ENCODE data around the gene WDR70. TPM values are rescaled to one million over a fixed set of nuclear protein-coding genes. Genes with fewer than 3 reads are reported as not detected.

WDR70 gene
- total RNA-seq, 4 donors from 2014 or later: 24.7 to 200 (median 29.9) TPM

DNA sequence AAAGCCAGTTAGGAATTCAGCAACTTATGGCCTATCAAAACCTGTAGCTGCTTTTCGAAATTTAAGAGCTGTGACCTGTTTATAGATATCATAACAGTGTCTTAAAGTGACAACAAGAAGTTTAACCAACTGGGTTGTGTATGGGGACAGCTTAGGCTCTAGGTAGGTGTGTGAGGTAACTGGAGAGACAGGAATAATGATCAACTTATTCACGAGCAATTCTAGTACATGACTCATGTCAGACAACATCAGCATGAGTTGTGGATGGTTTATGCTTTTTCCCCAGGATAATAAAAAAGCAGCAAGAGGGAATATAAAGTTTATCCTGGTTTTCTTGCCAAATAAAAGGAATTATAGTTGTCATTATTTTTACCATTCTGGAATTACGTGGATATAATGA is 372.1 kb downstream of the WDR70 start:
- WGBS, 2 donors (ENCODE audit: low coverage in 1 of 2): 58 to 63% methylated on average over 3 of the region's 3 CpGs
- H3K36me3 ChIP-seq: no peaks in the 10 kb centered on the region
- no peak overlapping the region for H3K27ac ChIP-seq
- no peak overlapping the region for H3K4me3 ChIP-seq
- in situ Hi-C loops (cut with MboI; ENCODE audit: low pct_ligation_motif_present in 1 of 4, low pct_unique_long_range_greater_than_20kb in 1 of 4, low sequenced_read_pairs in 3 of 4): no loop called here
- no peaks in the 10 kb centered on the region for H3K27me3 ChIP-seq
- DNase-seq: no peak
- intact Hi-C loops (cut with DNase I; ENCODE audit: low total_unique reads): no loop called here
- no peak for TF ChIP-seq POLR2AphosphoS5 (IDR thresholded peaks at IDR 0.05)
- no peak for TF ChIP-seq POLR2A (IDR thresholded peaks at IDR 0.05)
- TF ChIP-seq EP300 (IDR thresholded peaks at IDR 0.05; ENCODE audit: low read depth): no peak
- TF ChIP-seq CTCF (IDR thresholded peaks at IDR 0.05): no peak
- H3K4me1 ChIP-seq: no peaks in the 10 kb centered on the region
- no peaks in the 10 kb centered on the region for H3K9me3 ChIP-seq

- Histone ChIP-seq H3K4me3 (no peak overlapping the region), H3K27ac (no peak overlapping the region), H3K36me3 (no peaks in the 10 kb centered on the region), H3K9me3 (peaks cover 0 to 3% of the 10 kb centered on the region in 2 donors), H3K27me3 (no peaks in the 10 kb centered on the region), H3K4me1 (no peaks in the 10 kb centered on the region)
- 90 to 92% methylated on average over 4 of the region's 4 CpGs for WGBS, 2 donors (ENCODE audit: low coverage in 1 of 2)
- TF ChIP-seq POLR2AphosphoS5 (IDR thresholded peaks at IDR 0.05): no peak
- intact Hi-C loops (cut with DNase I; ENCODE audit: low total_unique reads) (no loop called here), in situ Hi-C loops (cut with MboI; ENCODE audit: low pct_ligation_motif_present in 1 of 4, low pct_unique_long_range_greater_than_20kb in 1 of 4, low sequenced_read_pairs in 3 of 4) (no loop called here)
- DNase-seq: no peak
These were observed 375.9 kb downstream of the WDR70 start for GRCh38 chr5:37754976-37755375.

- in situ Hi-C loops (cut with MboI; ENCODE audit: low pct_ligation_motif_present in 1 of 4, low pct_unique_long_range_greater_than_20kb in 1 of 4, low sequenced_read_pairs in 3 of 4): no loop called here
- Histone ChIP-seq H3K4me1 (no peaks in the 10 kb centered on the region), H3K27me3 (no peaks in the 10 kb centered on the region), H3K4me3 (no peak overlapping the region), H3K27ac (no peak overlapping the region), H3K36me3 (no peaks in the 10 kb centered on the region), H3K9me3 (peaks cover 0 to 3% of the 10 kb centered on the region in 2 donors)
- no peak for DNase-seq
- 79 to 94% methylated on average over 4 of the region's 4 CpGs for WGBS, 2 donors (ENCODE audit: low coverage in 1 of 2)
- no peak for TF ChIP-seq POLR2A (IDR thresholded peaks at IDR 0.05)
- no peak for TF ChIP-seq EP300 (IDR thresholded peaks at IDR 0.05; ENCODE audit: low read depth)
- no peak for TF ChIP-seq POLR2AphosphoS5 (IDR thresholded peaks at IDR 0.05)
- TF ChIP-seq CTCF (IDR thresholded peaks at IDR 0.05): no peak
- intact Hi-C loops (cut with DNase I; ENCODE audit: low total_unique reads): no loop called here
These were observed 376.5 kb downstream of the WDR70 start for GRCh38 chr5:37755581-37755980.

GRCh38 chr5:37756248-37756647 is 377.1 kb downstream of the WDR70 start:
- Histone ChIP-seq H3K4me3 (no peak overlapping the region), H3K27ac (no peak overlapping the region), H3K27me3 (no peaks in the 10 kb centered on the region), H3K4me1 (no peaks in the 10 kb centered on the region), H3K9me3 (peaks cover 0 to 3% of the 10 kb centered on the region in 2 donors), H3K36me3 (no peaks in the 10 kb centered on the region)
- in situ Hi-C loops (cut with MboI; ENCODE audit: low pct_ligation_motif_present in 1 of 4, low pct_unique_long_range_greater_than_20kb in 1 of 4, low sequenced_read_pairs in 3 of 4): no loop called here
- no peak for DNase-seq
- intact Hi-C loops (cut with DNase I; ENCODE audit: low total_unique reads): no loop called here
- no peak for TF ChIP-seq CTCF (IDR thresholded peaks at IDR 0.05)
- no peak for TF ChIP-seq POLR2AphosphoS5 (IDR thresholded peaks at IDR 0.05)
- TF ChIP-seq POLR2A (IDR thresholded peaks at IDR 0.05): no peak
- TF ChIP-seq EP300 (IDR thresholded peaks at IDR 0.05; ENCODE audit: low read depth): no peak

DNA sequence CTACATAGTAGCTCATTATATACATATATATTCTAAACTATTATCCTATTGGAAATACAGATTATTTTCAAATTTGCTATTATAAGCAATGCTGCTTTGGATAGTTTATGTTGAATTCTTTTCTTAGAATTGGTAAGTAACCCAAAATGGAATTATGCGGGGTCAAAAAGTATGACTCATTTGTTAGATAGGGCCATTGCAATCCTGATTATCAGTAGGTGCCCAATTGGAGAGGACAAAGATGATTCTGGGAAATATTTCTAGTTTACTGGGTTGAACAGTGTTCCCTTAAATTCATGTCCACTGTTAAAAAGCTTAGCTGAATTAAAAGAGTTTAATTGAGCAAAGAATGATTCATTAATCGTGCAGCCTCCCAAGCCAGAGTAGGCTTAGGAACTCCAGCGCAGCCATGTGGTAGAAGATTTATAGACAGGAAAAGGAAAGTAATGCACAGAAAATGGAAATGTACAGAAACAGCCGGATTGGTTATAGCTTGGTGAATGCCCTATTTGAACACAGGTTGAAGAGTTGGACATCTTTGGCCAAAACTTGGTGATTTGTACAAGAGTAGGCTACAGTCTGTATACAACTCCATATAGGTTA is 379.0 kb downstream of the WDR70 start:
- Histone ChIP-seq H3K27ac (no peak overlapping the region), H3K4me1 (no peaks in the 10 kb centered on the region), H3K4me3 (no peak overlapping the region), H3K36me3 (no peaks in the 10 kb centered on the region), H3K27me3 (no peaks in the 10 kb centered on the region), H3K9me3 (peaks cover 0 to 3% of the 10 kb centered on the region in 2 donors)
- in situ Hi-C loops (cut with MboI; ENCODE audit: low pct_ligation_motif_present in 1 of 4, low pct_unique_long_range_greater_than_20kb in 1 of 4, low sequenced_read_pairs in 3 of 4): no loop called here
- WGBS, 2 donors (ENCODE audit: low coverage in 1 of 2): 94% methylated on average over 4 of the region's 4 CpGs
- intact Hi-C loops (cut with DNase I; ENCODE audit: low total_unique reads): no loop called here
- DNase-seq: no peak
- TF ChIP-seq POLR2AphosphoS5 (IDR thresholded peaks at IDR 0.05) (no peak), EP300 (IDR thresholded peaks at IDR 0.05; ENCODE audit: low read depth) (no peak), POLR2A (IDR thresholded peaks at IDR 0.05) (no peak), CTCF (IDR thresholded peaks at IDR 0.05) (no peak)

Data from transverse colon (tissue), 4 donors.